B cell (primary cell): ENCODE results near the gene ZMIZ1. TPM values are rescaled to one million over a fixed set of nuclear protein-coding genes. Genes with fewer than 3 reads are reported as not detected.

Experiments
- ATAC-seq: fragments of 200-7000 bp; cut with Tn5 transposase; one replicate; pipeline ENCODE4 v1.10.0; 2021; ENCODE audit warnings: low read depth, mild to moderate bottlenecking, moderate number of reproducible peaks, moderate library complexity
- CTCF ChIA-PET: fragments of 350-600 bp; sonication (Branson Sonifier 250); formaldehyde crosslinking; loops from one replicate; lab custom pipeline; 2021; ENCODE audit warnings: antibody characterized with exemption, inconsistent platforms; lab: Charles Lee
- POLR2A ChIA-PET: fragments of 350-600 bp; sonication (Branson Sonifier 250); formaldehyde crosslinking; loops from one replicate; lab custom pipeline; 2021; ENCODE audit warnings: antibody characterized with exemption; lab: Charles Lee
- DNase-seq: peaks from one replicate; pipeline ENCODE4 v3.0.0; 2013
- H2AFZ ChIP-seq: 2 replicates; pipeline ENCODE4 v1.6.1; 2012; ENCODE audit warnings: mild to moderate bottlenecking, low read depth, low read length; ENCODE audit not compliant: insufficient read depth, poor library complexity, severe bottlenecking
- H3K27ac ChIP-seq, 2 donors: 1 replicate in 1 of 2; 2 replicates in 1 of 2; pipeline ENCODE4 v1.5.1; 2012 to 2013; ENCODE audit warnings: low read length in 2 of 2, mild to moderate bottlenecking in 2 of 2, moderate library complexity in 1 of 2
- H3K27me3 ChIP-seq, 4 experiments: fragments of 200-600 bp in 1 of 4; sonication (generic) in 1 of 4; replicated peaks in 1 of 4; 1 replicate in 2 of 4; 2 replicates in 2 of 4; pipeline versions ENCODE4 v1.6.1 to v1.7.0; 2013 to 2016; ENCODE audit warnings: low read length in 3 of 4, mild to moderate bottlenecking in 2 of 4, mixed read lengths in 1 of 4, moderate library complexity in 1 of 4; ENCODE audit not compliant: insufficient read depth in 4 of 4, control insufficient read depth in 3 of 4; ENCODE audit errors: control extremely low read depth in 1 of 4
- H3K36me3 ChIP-seq, 2 experiments: replicated peaks in 1 of 2; 1 replicate in 1 of 2; 2 replicates in 1 of 2; pipeline versions ENCODE4 v1.6.1 to v1.7.1; 2013; ENCODE audit warnings: low read length in 1 of 2; ENCODE audit not compliant: insufficient read depth in 2 of 2, control insufficient read depth in 1 of 2; ENCODE audit errors: control extremely low read depth in 1 of 2, extremely low read depth in 1 of 2
- H3K4me1 ChIP-seq, 2 donors: fragments of 200-600 bp in 1 of 2; sonication (generic) in 1 of 2; 1 replicate in 1 of 2; 2 replicates in 1 of 2; pipeline versions ENCODE4 v1.5.1 to v1.6.1; 2013 to 2017; ENCODE audit warnings: low read length in 2 of 2; ENCODE audit not compliant: control insufficient read depth in 2 of 2, insufficient read depth in 2 of 2
- H3K4me2 ChIP-seq: replicated peaks from 2 replicates; pipeline ENCODE3; 2012; ENCODE audit warnings: mild to moderate bottlenecking, low read depth, low read length; ENCODE audit not compliant: poor library complexity, severe bottlenecking
- H3K4me3 ChIP-seq, 5 experiments: fragments of 200-600 bp in 1 of 5; sonication (generic) in 1 of 5; 1 replicate in 3 of 5; 2 replicates in 2 of 5; pipeline versions ENCODE4 v1.5.1 to v1.7.0; 2011 to 2016; ENCODE audit warnings: low read length in 4 of 5, mild to moderate bottlenecking in 4 of 5, low read depth in 2 of 5, control low read depth in 1 of 5, moderate library complexity in 1 of 5; ENCODE audit not compliant: insufficient read depth in 1 of 5; ENCODE audit errors: control extremely low read depth in 1 of 5, extremely low read depth in 1 of 5
- H3K79me2 ChIP-seq: fragments of 200-600 bp; sonication (generic); one replicate; pipeline ENCODE4 v1.6.0; 2016; ENCODE audit warnings: low read length; ENCODE audit not compliant: control insufficient read depth, insufficient read depth
- H3K9ac ChIP-seq: fragments of 200-600 bp; sonication (generic); 2 replicates; pipeline ENCODE4 v1.6.1; 2017; ENCODE audit warnings: mild to moderate bottlenecking, low read length, moderate library complexity
- H3K9me3 ChIP-seq, 3 donors: one replicate each; pipeline versions ENCODE4 v1.6.1 to v1.7.1; 2013; ENCODE audit warnings: low read length in 2 of 3; ENCODE audit not compliant: control insufficient read depth in 2 of 3, insufficient read depth in 1 of 3; ENCODE audit errors: control extremely low read depth in 1 of 3
- H4K20me1 ChIP-seq: 2 replicates; pipeline ENCODE4 v1.6.0; 2012; ENCODE audit warnings: mild to moderate bottlenecking, low read length; ENCODE audit not compliant: insufficient read depth, control insufficient read depth, poor library complexity, severe bottlenecking
- H3K27ac Mint-ChIP-seq: one replicate; pipeline ENCODE4 v1.8.0; 2021; ENCODE audit warnings: mixed read lengths
- H3K27me3 Mint-ChIP-seq: one replicate; pipeline ENCODE4 v1.8.0; 2021; ENCODE audit warnings: mixed read lengths
- H3K4me1 Mint-ChIP-seq: one replicate; pipeline ENCODE4 v1.8.0; 2021; ENCODE audit warnings: mixed read lengths
- H3K4me3 Mint-ChIP-seq: one replicate; pipeline ENCODE4 v1.8.0; 2021; ENCODE audit warnings: mixed read lengths
- H3K9me3 Mint-ChIP-seq: one replicate; pipeline ENCODE4 v1.8.0; 2022; ENCODE audit warnings: mixed read lengths; ENCODE audit not compliant: insufficient read depth
- EZH2 ChIP-seq: IDR thresholded peaks from 2 replicates; pipeline ENCODE4 v1.6.1; 2012; ENCODE audit warnings: borderline replicate concordance, low read depth, mild to moderate bottlenecking, moderate library complexity, low read length; ENCODE audit not compliant: insufficient read depth, poor library complexity, severe bottlenecking
- WGBS: methylation state at CpG from one replicate; pipeline ENCODE4 v1.1.5; 2013; ENCODE audit warnings: missing lambda C conversion rate; ENCODE audit not compliant: insufficient coverage; 5-methylcytosine and 5-hydroxymethylcytosine counted together
- intact Hi-C: fragments of 100-400 bp; cut with micrococcal nuclease; formaldehyde crosslinking; loops from one replicate; pipeline ENCODE4 v1.10.0; 2022
- polyA plus RNA-seq: library from polyadenylated mRNA; depleted of rRNA; stranded (reverse); fragments of >200 nt; gene quantifications from 2 replicates; pipeline ENCODE4 v1.2.3, GENCODE V29; 2012
- total RNA-seq, 2 donors: library from RNA; stranded (reverse); fragments of 120-200 nt in 1 of 2; gene quantifications; 1 replicate in 1 of 2; 2 replicates in 1 of 2; pipeline versions ENCODE4 v1.2.3 to v1.2.4, GENCODE V29; 2013 to 2022
- TF ChIP-seq, protein P1 (sequence below): fragments of 200-600 bp; IDR thresholded peaks from one replicate; pipeline ENCODE4 v1.8.0; 2022; ENCODE audit warnings: antibody characterized with exemption, mild to moderate bottlenecking

Gene ZMIZ1
- total and polyA plus RNA-seq, 2 donors (not counting 1 experiment from before 2014, with no cell fraction given), result 14.3 to 64.9 TPM

DNA sequence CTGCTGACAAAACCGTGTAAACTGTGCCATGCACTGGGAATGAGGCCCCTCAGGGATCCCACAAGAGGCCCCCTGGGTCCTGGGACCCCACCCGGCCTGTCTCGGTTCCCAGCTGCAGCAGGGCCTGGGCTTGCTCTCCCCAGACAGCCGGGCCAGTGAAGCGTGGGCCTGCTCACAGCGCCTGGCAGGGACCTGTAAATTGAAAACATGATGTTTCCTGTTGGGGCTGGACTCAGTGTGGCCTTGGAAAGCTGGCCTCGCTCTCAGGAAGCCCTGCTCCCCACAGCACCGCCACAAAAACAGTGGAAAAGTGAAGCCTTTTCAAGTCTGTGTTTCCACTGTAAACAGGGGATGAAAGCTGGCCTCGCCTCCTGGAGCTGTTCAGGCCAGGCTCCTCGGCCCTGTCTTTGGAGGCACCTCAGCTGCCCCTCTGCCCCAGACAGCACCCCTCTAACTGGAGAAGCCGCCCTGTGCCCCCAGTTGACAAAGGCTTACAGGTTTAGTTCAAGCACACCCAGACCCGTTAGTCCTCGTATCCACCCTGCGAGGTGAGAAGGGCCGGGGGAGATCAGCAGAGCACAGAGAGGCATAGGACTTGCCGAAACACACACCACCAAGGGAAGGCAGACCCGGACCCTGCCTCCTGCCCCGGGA lies 108.3 kb downstream of the ZMIZ1 start:
- Mint-ChIP-seq H3K4me3 (no peak overlapping the region), H3K9me3 (no peaks in the 10 kb centered on the region), H3K27ac (no peak overlapping the region), H3K27me3 (peaks cover 10% of the 10 kb centered on the region), H3K4me1 (peaks cover 9% of the 10 kb centered on the region)
- Histone ChIP-seq H3K4me3 (no peak overlapping the region), H2AFZ (no peak overlapping the region), H3K9me3 (no peaks in the 10 kb centered on the region), H3K4me2 (no peak overlapping the region), H3K27ac (no peak overlapping the region), H3K9ac (no peak overlapping the region), H3K36me3 (no peaks in the 10 kb centered on the region), H3K27me3 (peaks cover 0 to 9% (median 0%) of the 10 kb centered on the region in 4 experiments), H3K4me1 (peaks cover 2 to 16% of the 10 kb centered on the region in 2 donors), H4K20me1 (no peaks in the 10 kb centered on the region), H3K79me2 (no peaks in the 10 kb centered on the region)
- TF ChIP-seq EZH2, result no peak
- TF ChIP-seq, protein P1, sequence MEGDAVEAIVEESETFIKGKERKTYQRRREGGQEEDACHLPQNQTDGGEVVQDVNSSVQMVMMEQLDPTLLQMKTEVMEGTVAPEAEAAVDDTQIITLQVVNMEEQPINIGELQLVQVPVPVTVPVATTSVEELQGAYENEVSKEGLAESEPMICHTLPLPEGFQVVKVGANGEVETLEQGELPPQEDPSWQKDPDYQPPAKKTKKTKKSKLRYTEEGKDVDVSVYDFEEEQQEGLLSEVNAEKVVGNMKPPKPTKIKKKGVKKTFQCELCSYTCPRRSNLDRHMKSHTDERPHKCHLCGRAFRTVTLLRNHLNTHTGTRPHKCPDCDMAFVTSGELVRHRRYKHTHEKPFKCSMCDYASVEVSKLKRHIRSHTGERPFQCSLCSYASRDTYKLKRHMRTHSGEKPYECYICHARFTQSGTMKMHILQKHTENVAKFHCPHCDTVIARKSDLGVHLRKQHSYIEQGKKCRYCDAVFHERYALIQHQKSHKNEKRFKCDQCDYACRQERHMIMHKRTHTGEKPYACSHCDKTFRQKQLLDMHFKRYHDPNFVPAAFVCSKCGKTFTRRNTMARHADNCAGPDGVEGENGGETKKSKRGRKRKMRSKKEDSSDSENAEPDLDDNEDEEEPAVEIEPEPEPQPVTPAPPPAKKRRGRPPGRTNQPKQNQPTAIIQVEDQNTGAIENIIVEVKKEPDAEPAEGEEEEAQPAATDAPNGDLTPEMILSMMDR, result no peak
- ATAC-seq, result no peak
- intact Hi-C loops, result no loop called here
- DNase-seq, result no peak
- 38% methylated on average over 17 of the region's 18 CpGs for WGBS
- ChIA-PET POLR2A (interaction anchor here (0.6 kb wide), 1 partner anchor 203 kb away, joined by 4 read pairs; no protein-coding TSS in a partner anchor), CTCF (no interaction called here)

DNA sequence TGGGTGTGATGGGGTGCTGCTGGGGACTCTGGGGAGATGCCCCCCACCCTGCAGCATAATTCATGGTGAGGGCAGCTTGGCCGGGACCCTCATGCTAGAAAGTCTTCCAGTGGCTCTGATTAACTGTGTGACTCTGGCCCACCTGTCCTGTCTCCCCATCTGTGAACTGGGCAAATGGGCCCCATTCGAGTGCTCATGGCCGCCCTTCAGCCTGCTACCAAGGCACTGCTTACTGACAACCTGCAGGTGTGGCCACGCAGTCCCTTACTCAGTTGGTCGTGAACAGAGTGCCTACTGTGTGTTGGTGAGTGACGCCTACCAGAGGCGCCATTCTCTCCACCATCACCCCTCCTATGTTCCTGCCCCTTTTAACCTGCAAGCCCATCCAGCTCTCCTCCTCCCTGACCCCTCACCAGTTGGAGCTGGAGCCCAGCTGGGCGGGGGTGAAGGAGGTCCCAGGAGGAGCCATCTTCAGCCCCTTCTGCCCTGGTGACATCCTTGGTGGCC lies 109.4 kb downstream of the ZMIZ1 start:
- Histone ChIP-seq H3K4me2 (no peak overlapping the region), H3K79me2 (no peaks in the 10 kb centered on the region), H3K4me3 (no peak overlapping the region), H3K27ac (no peak overlapping the region), H3K9me3 (no peaks in the 10 kb centered on the region), H3K27me3 (peaks cover 0 to 9% (median 0%) of the 10 kb centered on the region in 4 experiments), H3K36me3 (no peaks in the 10 kb centered on the region), H3K4me1 (peaks cover 2 to 16% of the 10 kb centered on the region in 2 donors), H3K9ac (no peak overlapping the region), H2AFZ (no peak overlapping the region), H4K20me1 (no peaks in the 10 kb centered on the region)
- POLR2A ChIA-PET, result no interaction called here
- TF ChIP-seq, protein P1, result no peak
- TF ChIP-seq EZH2, result no peak
- intact Hi-C loops, result no loop called here
- DNase-seq, result no peak
- Mint-ChIP-seq H3K27me3 (peaks cover 15% of the 10 kb centered on the region), H3K4me3 (no peak overlapping the region), H3K27ac (no peak overlapping the region), H3K9me3 (no peaks in the 10 kb centered on the region), H3K4me1 (peaks cover 9% of the 10 kb centered on the region)
- ATAC-seq, result no peak
- CTCF ChIA-PET, result no interaction called here
- WGBS, result 83% methylated on average over 8 of the region's 8 CpGs
